IPS-15b (cell line): ENCODE measurements around the gene KRTAP10-1.

Experiments used
- H3K27me3 ChIP-seq: one replicate; pipeline ENCODE4 v1.6.1; 2013; ENCODE audit warnings: low read length; ENCODE audit not compliant: control insufficient read depth, insufficient read depth
- H3K36me3 ChIP-seq: one replicate; pipeline ENCODE4 v1.6.1; 2013; ENCODE audit warnings: low read length; ENCODE audit not compliant: control insufficient read depth, insufficient read depth
- H3K4me1 ChIP-seq: one replicate; pipeline ENCODE4 v1.6.1; 2013; ENCODE audit warnings: mild to moderate bottlenecking, low read length; ENCODE audit not compliant: control insufficient read depth, insufficient read depth
- H3K4me3 ChIP-seq: one replicate; pipeline ENCODE4 v1.5.1; 2013; ENCODE audit warnings: low read depth, low read length
- H3K9ac ChIP-seq: one replicate; pipeline ENCODE4 v1.6.1; 2013; ENCODE audit warnings: low read depth, mild to moderate bottlenecking, low read length
- H3K9me3 ChIP-seq: one replicate; pipeline ENCODE4 v1.6.1; 2013; ENCODE audit warnings: mild to moderate bottlenecking, low read length; ENCODE audit not compliant: control insufficient read depth, insufficient read depth

The KRTAP10-1 gene

DNA sequence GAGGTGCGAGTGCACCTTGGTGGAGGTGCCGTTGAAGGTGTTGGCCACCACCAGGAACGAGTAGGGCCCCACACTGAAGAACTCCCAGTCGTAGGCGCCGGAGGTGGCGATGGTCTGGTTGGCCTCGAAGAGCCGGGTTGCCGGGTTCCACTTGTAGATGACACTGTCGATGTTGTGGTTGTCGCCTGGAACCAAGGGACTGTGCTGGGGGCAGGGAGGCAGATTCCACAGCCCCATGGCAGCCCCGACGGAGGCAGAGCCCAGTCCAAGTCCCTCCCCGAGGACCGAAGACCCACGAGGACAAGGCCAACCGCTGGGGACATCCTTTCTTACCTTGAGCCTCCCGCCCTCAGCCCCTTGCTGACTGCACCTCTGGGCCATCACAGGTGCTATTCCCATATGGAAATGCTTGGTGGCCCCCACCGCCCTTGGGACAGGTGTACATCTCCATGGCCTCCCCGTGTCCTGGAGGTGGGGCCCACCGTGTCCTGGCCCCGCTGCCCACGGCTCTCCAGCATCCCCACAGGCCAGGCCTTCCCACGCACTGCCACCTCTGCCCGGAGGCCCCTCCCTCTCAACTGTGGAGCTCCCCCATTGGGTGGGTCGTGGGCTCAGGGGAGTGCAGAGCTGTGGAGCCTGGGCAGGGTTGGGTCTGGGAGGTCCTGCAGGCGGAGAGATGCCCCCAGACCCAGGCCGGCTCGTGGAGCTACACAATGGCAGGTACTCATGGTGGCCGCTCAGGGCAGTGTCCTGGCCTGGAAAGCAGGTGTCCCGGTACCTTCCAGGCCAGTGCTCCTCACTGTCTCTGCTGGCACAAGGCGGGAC, 17.9 kb downstream of the KRTAP10-1 start:
- Histone ChIP-seq H3K27me3 (no peaks in the 10 kb centered on the region), H3K9me3 (no peaks in the 10 kb centered on the region), H3K4me1 (no peaks in the 10 kb centered on the region), H3K4me3 (no peak overlapping the region), H3K9ac (no peak overlapping the region), H3K36me3 (peaks cover 5% of the 10 kb centered on the region)

GRCh38 chr21:44521301-44521927, 18.6 kb downstream of the KRTAP10-1 start:
- Histone ChIP-seq H3K36me3 (peaks cover 5% of the 10 kb centered on the region), H3K27me3 (no peaks in the 10 kb centered on the region), H3K4me1 (no peaks in the 10 kb centered on the region), H3K9me3 (no peaks in the 10 kb centered on the region), H3K9ac (no peak overlapping the region), H3K4me3 (no peak overlapping the region)

DNA sequence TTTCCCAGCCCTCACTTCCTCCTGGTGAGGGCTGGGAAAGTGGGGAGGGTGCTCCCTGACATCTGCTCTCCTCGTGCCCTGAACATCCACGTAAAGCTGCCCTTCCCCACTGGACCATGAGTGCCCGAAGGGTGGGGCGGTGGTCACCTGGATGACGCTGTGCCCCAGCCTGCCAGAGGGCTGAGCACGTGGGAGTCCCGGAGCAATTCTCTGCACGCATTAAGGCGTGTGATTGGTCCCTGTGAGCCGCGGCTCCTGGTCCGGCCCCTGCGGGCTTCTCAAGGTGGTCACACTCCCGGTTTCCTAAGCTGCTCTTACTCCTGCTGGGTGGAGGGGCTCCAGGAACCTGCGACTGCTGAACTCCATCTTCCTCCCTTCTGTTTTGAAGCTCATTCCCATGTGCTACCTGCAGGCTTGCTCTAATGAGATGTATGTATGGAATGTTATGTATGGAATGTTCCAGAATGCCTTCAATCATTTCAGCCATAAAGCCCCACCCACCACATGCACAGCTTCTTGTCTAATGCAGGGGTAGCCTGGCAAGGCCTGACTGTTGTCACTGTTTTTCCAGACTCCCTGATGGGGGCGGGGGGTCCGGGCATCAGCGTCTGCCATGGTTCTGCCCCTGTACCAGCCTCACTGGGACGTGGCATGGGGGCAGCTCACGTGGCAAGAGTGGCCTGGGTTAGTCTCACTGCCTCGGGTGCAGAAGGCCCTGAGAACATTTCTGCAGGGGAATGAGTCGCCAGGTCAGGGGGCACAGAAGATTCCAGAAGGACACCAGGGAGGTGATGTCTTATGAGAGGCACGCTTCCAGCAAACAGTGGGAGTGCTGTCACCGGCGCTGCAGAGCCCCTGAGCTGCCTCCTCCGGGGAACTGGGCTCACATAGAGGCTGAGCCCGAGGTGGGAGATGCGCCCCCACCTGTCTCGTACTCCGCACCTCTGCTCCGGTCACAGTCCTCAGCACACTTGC, 19.4 kb downstream of the KRTAP10-1 start:
- Histone ChIP-seq H3K36me3 (peaks cover 5% of the 10 kb centered on the region), H3K4me3 (no peak overlapping the region), H3K9ac (no peak overlapping the region), H3K4me1 (no peaks in the 10 kb centered on the region), H3K9me3 (no peaks in the 10 kb centered on the region), H3K27me3 (no peaks in the 10 kb centered on the region)

- Histone ChIP-seq H3K4me3 (no peak overlapping the region), H3K9me3 (no peaks in the 10 kb centered on the region), H3K36me3 (peaks cover 5% of the 10 kb centered on the region), H3K9ac (no peak overlapping the region), H3K4me1 (no peaks in the 10 kb centered on the region), H3K27me3 (no peaks in the 10 kb centered on the region)
Observed at GRCh38 chr21:44519346-44520325, 20.4 kb downstream of the KRTAP10-1 start.

DNA sequence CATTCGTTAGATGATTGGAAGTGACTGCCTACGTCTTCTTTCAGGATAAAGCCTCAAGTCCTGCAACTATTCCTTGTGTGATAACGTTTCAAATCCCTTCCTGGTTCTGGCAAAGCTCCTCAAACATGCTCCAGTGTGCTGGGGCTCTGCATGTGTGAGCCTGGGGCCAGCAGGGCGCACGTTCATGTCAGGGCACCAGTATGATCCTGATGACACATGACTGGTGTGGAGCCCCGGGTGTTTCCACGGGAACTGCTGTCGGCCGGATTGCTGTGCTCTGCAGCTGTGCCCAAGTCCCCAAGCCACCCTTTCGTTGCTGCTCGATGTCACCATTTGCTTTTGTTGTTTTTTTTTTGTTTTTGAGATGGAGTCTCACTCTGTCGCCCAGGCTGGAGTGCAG, 21.3 kb downstream of the KRTAP10-1 start:
- Histone ChIP-seq H3K4me1 (no peaks in the 10 kb centered on the region), H3K9me3 (no peaks in the 10 kb centered on the region), H3K4me3 (no peak overlapping the region), H3K9ac (no peak overlapping the region), H3K36me3 (peaks cover 5% of the 10 kb centered on the region), H3K27me3 (no peaks in the 10 kb centered on the region)

GRCh38 chr21:44517175-44517899, 22.7 kb downstream of the KRTAP10-1 start:
- Histone ChIP-seq H3K9me3 (no peaks in the 10 kb centered on the region), H3K36me3 (peaks cover 5% of the 10 kb centered on the region), H3K4me3 (peak overlapping the region; percentile 30), H3K27me3 (no peaks in the 10 kb centered on the region), H3K9ac (no peak overlapping the region), H3K4me1 (no peaks in the 10 kb centered on the region)

DNA sequence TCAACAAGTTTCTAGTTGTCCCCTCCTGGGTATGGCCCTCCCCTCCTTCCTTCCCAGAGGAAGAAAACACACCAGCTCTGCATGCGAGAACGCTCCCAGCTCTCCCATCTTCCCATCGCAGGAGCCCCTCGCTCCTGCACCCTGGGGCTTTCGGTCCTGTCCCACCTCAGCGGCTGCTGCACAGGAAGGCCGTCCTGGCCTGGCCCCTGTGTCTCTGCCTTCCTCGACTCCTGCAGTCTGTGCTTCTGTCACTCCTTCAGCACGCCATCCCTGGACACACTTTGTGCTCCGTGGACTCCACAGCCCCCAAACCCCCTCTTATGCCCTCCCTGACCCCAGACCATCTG, 23.2 kb downstream of the KRTAP10-1 start:
- Histone ChIP-seq H3K4me3 (no peak overlapping the region), H3K9me3 (no peaks in the 10 kb centered on the region), H3K9ac (no peak overlapping the region), H3K4me1 (no peaks in the 10 kb centered on the region), H3K36me3 (peaks cover 5% of the 10 kb centered on the region), H3K27me3 (no peaks in the 10 kb centered on the region)

- Histone ChIP-seq H3K4me1 (no peaks in the 10 kb centered on the region), H3K4me3 (no peak overlapping the region), H3K9ac (no peak overlapping the region), H3K36me3 (peaks cover 4% of the 10 kb centered on the region), H3K27me3 (no peaks in the 10 kb centered on the region), H3K9me3 (no peaks in the 10 kb centered on the region)
Observed at GRCh38 chr21:44516342-44516741, 23.7 kb downstream of the KRTAP10-1 start.

GRCh38 chr21:44515359-44516165, 24.4 kb downstream of the KRTAP10-1 start:
- no peaks in the 10 kb centered on the region for H3K27me3 ChIP-seq

More at GRCh38 chr21:44515359-44516165, 24.4 kb downstream of the KRTAP10-1 start:
- H3K36me3 ChIP-seq: peaks cover 4% of the 10 kb centered on the region
- no peak overlapping the region for H3K4me3 ChIP-seq
- no peaks in the 10 kb centered on the region for H3K9me3 ChIP-seq
- H3K9ac ChIP-seq: no peak overlapping the region
- H3K4me1 ChIP-seq: peaks cover 2% of the 10 kb centered on the region
